ENCODE data around the gene THAP7. TPM values are rescaled to one million over a fixed set of nuclear protein-coding genes. Genes with fewer than 3 reads are reported as not detected.

Gene THAP7
- total RNA-seq, 1 donor from 2014 or later, result 17.8 TPM

- no peak for TF ChIP-seq CTCF (IDR thresholded peaks at IDR 0.05; ENCODE audit: borderline replicate concordance)
- Histone ChIP-seq H3K27me3 (ENCODE audit: low read depth) (peaks cover 16% of the 10 kb centered on the region), H3K9me3 (replicated peaks) (no peaks in the 10 kb centered on the region), H3K4me1 (no peaks in the 10 kb centered on the region), H3K27ac (replicated peaks) (no peak overlapping the region), H3K36me3 (no peaks in the 10 kb centered on the region), H3K4me3 (no peak overlapping the region)
- intact Hi-C loops (cut with micrococcal nuclease), result no loop called here
- no peak for DNase-seq
These were observed 30.8 kb downstream of the THAP7 start for GRCh38 chr22:20970939-20971657.

GRCh38 chr22:20968281-20968977 is 33.5 kb downstream of the THAP7 start:
- TF ChIP-seq CTCF (IDR thresholded peaks at IDR 0.05; ENCODE audit: borderline replicate concordance), result no peak
- no peak for DNase-seq
- H3K36me3 ChIP-seq, result no peaks in the 10 kb centered on the region
- peaks cover 11% of the 10 kb centered on the region for H3K4me1 ChIP-seq
- no peak overlapping the region for H3K27ac ChIP-seq (replicated peaks)
- intact Hi-C loops (cut with micrococcal nuclease), result no loop called here
- H3K27me3 ChIP-seq (ENCODE audit: low read depth), result peaks cover 20% of the 10 kb centered on the region
- H3K4me3 ChIP-seq, result no peak overlapping the region
- H3K9me3 ChIP-seq (replicated peaks), result no peaks in the 10 kb centered on the region

- Histone ChIP-seq H3K27me3 (ENCODE audit: low read depth) (peaks cover 27% of the 10 kb centered on the region), H3K27ac (replicated peaks) (no peak overlapping the region), H3K36me3 (no peaks in the 10 kb centered on the region), H3K9me3 (replicated peaks) (no peaks in the 10 kb centered on the region), H3K4me3 (no peak overlapping the region), H3K4me1 (peaks cover 11% of the 10 kb centered on the region)
- intact Hi-C loops (cut with micrococcal nuclease), result no loop called here
- TF ChIP-seq CTCF (IDR thresholded peaks at IDR 0.05; ENCODE audit: borderline replicate concordance), result no peak
- no peak for DNase-seq
These were observed 34.2 kb downstream of the THAP7 start for GRCh38 chr22:20967697-20968211.

- Histone ChIP-seq H3K36me3 (no peaks in the 10 kb centered on the region), H3K27ac (replicated peaks) (no peak within 1 kb of the TSS), H3K9me3 (replicated peaks) (no peaks in the 10 kb centered on the region), H3K4me1 (peaks cover 11% of the 10 kb centered on the region), H3K4me3 (no peak within 1 kb of the TSS), H3K27me3 (ENCODE audit: low read depth) (peaks cover 33% of the 10 kb centered on the region)
- TF ChIP-seq CTCF (IDR thresholded peaks at IDR 0.05; ENCODE audit: borderline replicate concordance), result no peak
- intact Hi-C loops (cut with micrococcal nuclease), result no loop called here
- no peak for DNase-seq
These were observed 34.8 kb downstream of the THAP7 start, which contains the start of gene AIFM3 for GRCh38 chr22:20966883-20967696. Gene AIFM3 (plus strand): TSS chr22:20967255. CDS start chr22:20967945, 690 bp downstream.
